ENCODE measurements around the gene C4A. TPM values are rescaled to one million over a fixed set of nuclear protein-coding genes. Genes with fewer than 3 reads are reported as not detected.
A peak's percentile ranks its signal among the peaks of the same experiment; 100 is the strongest.
"Not testable (repeated sequence)": the region's sequence is repeated elsewhere in the genome, so short reads cannot be mapped to it uniquely, and the experiment has no call there.

The C4A gene
- total and polyA plus RNA-seq, 2 of the 8 experiments (the other 6 are each of a cell fraction or from before 2014, with no cell fraction given), result 0.62 to 2.4 TPM

DNA sequence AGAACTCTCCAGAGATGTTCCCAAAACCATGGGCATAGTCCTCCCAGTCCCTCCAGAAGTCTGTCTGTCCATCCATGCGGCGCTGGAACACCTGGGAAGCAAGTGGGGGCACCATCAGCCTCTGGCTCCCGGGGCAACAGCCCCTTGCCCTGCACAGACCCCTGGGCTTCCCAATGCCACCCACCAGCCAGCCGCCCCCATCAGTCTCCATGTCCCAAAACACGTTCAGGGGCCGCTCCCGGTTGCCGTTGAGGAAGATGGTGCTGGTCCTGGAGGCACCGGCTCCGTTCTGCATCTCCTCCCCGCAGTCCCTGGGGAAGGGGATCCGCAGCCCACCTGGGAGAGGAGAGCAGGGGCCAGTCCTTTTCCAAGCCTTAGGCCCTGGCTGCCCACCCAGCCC is 27.7 kb downstream of the C4A start:
- H3K36me3 ChIP-seq (ENCODE audit: control insufficient read depth in 2 of 4, insufficient read depth in 4 of 4, low read length in 3 of 4); H4K5ac ChIP-seq (ENCODE audit: insufficient read length, low read depth, low read length); H2BK20ac ChIP-seq (ENCODE audit: low read length); H3K4me1 ChIP-seq (replicated peaks in 1 of 4; ENCODE audit: control insufficient read depth in 3 of 4, insufficient read depth in 4 of 4, low read length in 3 of 4); H3K27ac ChIP-seq (ENCODE audit: low read depth, low read length); H3K4me2 ChIP-seq (ENCODE audit: insufficient read depth in 1 of 2, low read depth in 2 of 2, low read length in 2 of 2); H3K18ac ChIP-seq (ENCODE audit: extremely low read depth, low read length); CTCF ChIA-PET (ENCODE audit: partially characterized antibody); H2AFZ ChIP-seq (ENCODE audit: low read length); H3K4me3 ChIP-seq (ENCODE audit: extremely low read depth in 1 of 4, insufficient read depth in 2 of 4, low read depth in 3 of 4, low read length in 4 of 4); H2BK15ac ChIP-seq (ENCODE audit: low read length); H3K27me3 ChIP-seq (replicated peaks in 1 of 4; ENCODE audit: control insufficient read depth in 3 of 4, extremely low read depth in 1 of 4, insufficient read depth in 3 of 4, low read length in 3 of 4); H3K14ac ChIP-seq (ENCODE audit: insufficient read length); H2AK5ac ChIP-seq (ENCODE audit: low read depth, low read length); H3K4ac ChIP-seq (replicated peaks; ENCODE audit: insufficient read length, low read depth, low read length); FAIRE-seq; H3K9ac ChIP-seq (replicated peaks in 1 of 4; ENCODE audit: extremely low read depth in 1 of 4, low read depth in 3 of 4, low read length in 3 of 4); H4K8ac ChIP-seq (ENCODE audit: extremely low read depth, insufficient read depth, low read length); H4K20me1 ChIP-seq (replicated peaks in 1 of 2; ENCODE audit: control insufficient read depth in 1 of 2, insufficient read depth in 2 of 2, low read length in 2 of 2); H3K79me1 ChIP-seq (ENCODE audit: low read depth, low read length); H3K23ac ChIP-seq (ENCODE audit: insufficient read length); POLR2A ChIA-PET (ENCODE audit: partially characterized antibody); H2BK5ac ChIP-seq (ENCODE audit: low read depth, low read length); H2BK12ac ChIP-seq (ENCODE audit: low read depth, low read length); H4K91ac ChIP-seq (replicated peaks; ENCODE audit: insufficient read length, low read length); H2BK120ac ChIP-seq (replicated peaks; ENCODE audit: low read depth, low read length); DNase-seq (ENCODE audit: low read depth in 1 of 2, low spot score in 2 of 2); H3K79me2 ChIP-seq (ENCODE audit: control insufficient read depth in 1 of 2, insufficient read depth in 2 of 2, low read length in 2 of 2); H3K56ac ChIP-seq (replicated peaks; ENCODE audit: insufficient read length, low read depth, low read length); H3K9me3 ChIP-seq (ENCODE audit: insufficient read depth in 2 of 2, low read depth in 1 of 2, low read length in 1 of 2); H3K23me2 ChIP-seq (ENCODE audit: low read depth, low read length): not testable (repeated sequence)
- no CpG with 5 or more reads among the region's 12 CpGs for WGBS, 2 experiments (ENCODE audit: extremely low coverage in 1 of 2, insufficient coverage in 1 of 2, insufficient read length in 1 of 2, insufficient replicate concordance in 2 of 2, low coverage in 1 of 2, low lambda C conversion rate in 2 of 2, missing lambda C conversion rate in 1 of 2)

DNA sequence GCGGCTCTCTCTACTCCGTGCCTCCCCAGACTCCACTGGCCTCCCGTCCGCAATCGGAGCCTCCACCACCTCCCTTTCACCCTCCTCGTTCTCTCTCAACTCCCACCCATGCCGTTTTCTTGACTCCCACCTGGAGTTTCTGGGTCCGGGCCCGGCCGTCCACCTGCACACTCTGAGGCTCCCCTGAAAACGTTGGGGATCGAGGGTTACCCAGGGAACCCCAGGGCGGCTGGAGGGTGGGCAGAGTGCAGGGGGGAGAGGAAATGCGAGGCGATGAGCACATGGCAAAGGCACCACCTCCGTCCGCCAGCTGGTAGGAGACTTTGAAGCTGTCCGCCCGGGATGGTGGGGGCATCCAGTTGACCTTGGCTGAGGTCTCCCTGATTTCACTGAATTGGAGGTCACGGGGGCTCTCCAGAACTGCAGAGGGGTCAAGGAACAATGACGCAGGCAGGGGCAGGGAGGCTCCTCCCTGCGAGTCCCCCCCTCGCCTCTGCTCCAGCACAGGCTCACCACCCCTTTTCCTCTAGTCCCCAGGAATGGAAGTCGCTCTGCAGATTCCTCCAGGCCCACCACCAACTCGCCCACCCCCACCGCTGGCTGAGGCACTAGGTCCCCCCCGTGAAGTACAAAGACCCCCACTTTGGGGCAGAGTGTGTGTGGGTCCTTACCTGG is 29.1 kb downstream of the C4A start:
- H3K4me3 ChIP-seq (ENCODE audit: extremely low read depth in 1 of 4, insufficient read depth in 2 of 4, low read depth in 3 of 4, low read length in 4 of 4); H2BK15ac ChIP-seq (ENCODE audit: low read length); H3K9ac ChIP-seq (replicated peaks in 1 of 4; ENCODE audit: extremely low read depth in 1 of 4, low read depth in 3 of 4, low read length in 3 of 4); H4K8ac ChIP-seq (ENCODE audit: extremely low read depth, insufficient read depth, low read length); H2AFZ ChIP-seq (ENCODE audit: low read length); POLR2A ChIA-PET (ENCODE audit: partially characterized antibody); H3K4ac ChIP-seq (replicated peaks; ENCODE audit: insufficient read length, low read depth, low read length); CTCF ChIA-PET (ENCODE audit: partially characterized antibody); H4K5ac ChIP-seq (ENCODE audit: insufficient read length, low read depth, low read length); H2BK20ac ChIP-seq (ENCODE audit: low read length); H2BK5ac ChIP-seq (ENCODE audit: low read depth, low read length); H3K79me1 ChIP-seq (ENCODE audit: low read depth, low read length); H2BK12ac ChIP-seq (ENCODE audit: low read depth, low read length); H3K18ac ChIP-seq (ENCODE audit: extremely low read depth, low read length); H3K4me2 ChIP-seq (ENCODE audit: insufficient read depth in 1 of 2, low read depth in 2 of 2, low read length in 2 of 2); H3K14ac ChIP-seq (ENCODE audit: insufficient read length); H3K79me2 ChIP-seq (ENCODE audit: control insufficient read depth in 1 of 2, insufficient read depth in 2 of 2, low read length in 2 of 2); H3K4me1 ChIP-seq (replicated peaks in 1 of 4; ENCODE audit: control insufficient read depth in 3 of 4, insufficient read depth in 4 of 4, low read length in 3 of 4); H4K20me1 ChIP-seq (replicated peaks in 1 of 2; ENCODE audit: control insufficient read depth in 1 of 2, insufficient read depth in 2 of 2, low read length in 2 of 2); H3K23me2 ChIP-seq (ENCODE audit: low read depth, low read length); FAIRE-seq; H3K27me3 ChIP-seq (replicated peaks in 1 of 4; ENCODE audit: control insufficient read depth in 3 of 4, extremely low read depth in 1 of 4, insufficient read depth in 3 of 4, low read length in 3 of 4); H3K56ac ChIP-seq (replicated peaks; ENCODE audit: insufficient read length, low read depth, low read length); H2BK120ac ChIP-seq (replicated peaks; ENCODE audit: low read depth, low read length); H2AK5ac ChIP-seq (ENCODE audit: low read depth, low read length); H3K27ac ChIP-seq (ENCODE audit: low read depth, low read length); H3K36me3 ChIP-seq (ENCODE audit: control insufficient read depth in 2 of 4, insufficient read depth in 4 of 4, low read length in 3 of 4); H3K23ac ChIP-seq (ENCODE audit: insufficient read length); H3K9me3 ChIP-seq (ENCODE audit: insufficient read depth in 2 of 2, low read depth in 1 of 2, low read length in 1 of 2); H4K91ac ChIP-seq (replicated peaks; ENCODE audit: insufficient read length, low read length): not testable (repeated sequence)
- WGBS, 2 experiments (ENCODE audit: extremely low coverage in 1 of 2, insufficient coverage in 1 of 2, insufficient read length in 1 of 2, insufficient replicate concordance in 2 of 2, low coverage in 1 of 2, low lambda C conversion rate in 2 of 2, missing lambda C conversion rate in 1 of 2), result no CpG with 5 or more reads among the region's 27 CpGs
- peak in 1 of 2 experiments; percentile 7 for DNase-seq (ENCODE audit: low read depth in 1 of 2, low spot score in 2 of 2)

Data from H1 (cell line).